Measurements from ENCODE around the gene NRBF2. TPM values are rescaled to one million over a fixed set of nuclear protein-coding genes. Genes with fewer than 3 reads are reported as not detected.

NRBF2 gene
- total and polyA plus RNA-seq, 4 donors: 13.7 to 31.8 (median 22.3) TPM

DNA sequence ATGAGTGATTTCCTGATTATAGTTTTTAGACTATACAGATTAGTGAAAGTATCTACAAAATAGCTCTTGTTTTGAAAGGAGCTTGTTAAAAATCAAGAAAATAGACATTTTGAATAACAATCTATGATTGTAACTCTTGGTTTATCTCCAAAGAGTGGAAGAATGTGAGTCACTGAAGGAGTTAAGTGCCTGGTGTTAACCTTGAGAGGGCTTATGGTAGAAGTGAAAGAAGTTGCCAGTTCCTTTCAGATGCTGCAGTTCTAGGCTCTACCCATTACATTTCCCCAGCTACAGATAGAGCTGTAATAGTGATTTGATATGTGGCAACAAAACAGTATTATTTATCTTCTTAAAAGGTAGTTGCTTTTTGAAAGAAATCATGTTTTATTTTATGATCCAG, 12.7 kb downstream of the NRBF2 start:
- Histone ChIP-seq H3K27me3 (ENCODE audit: control insufficient read depth in 4 of 4, insufficient read depth in 4 of 4, low read length in 3 of 4) (no peaks in the 10 kb centered on the region), H3K27ac (ENCODE audit: low read depth in 1 of 2, low read length in 2 of 2) (no peak overlapping the region), H3K36me3 (ENCODE audit: control insufficient read depth in 4 of 4, insufficient read depth in 3 of 4, low read depth in 1 of 4, low read length in 3 of 4) (peaks cover 0 to 7% (median 3%) of the 10 kb centered on the region in 4 donors), H3K4me1 (ENCODE audit: control insufficient read depth in 4 of 4, insufficient read depth in 4 of 4, low read length in 3 of 4) (peaks cover 0 to 8% (median 5%) of the 10 kb centered on the region in 4 donors), H3K9me3 (ENCODE audit: control insufficient read depth in 4 of 4, low read length in 3 of 4) (no peaks in the 10 kb centered on the region), H3K4me3 (ENCODE audit: low read depth in 1 of 3, low read length in 3 of 3) (no peak overlapping the region), H3K9ac (ENCODE audit: low read depth in 1 of 2, low read length in 2 of 2) (no peak overlapping the region)
- TF ChIP-seq CTCF (IDR thresholded peaks at IDR 0.05; ENCODE audit: low read depth, low read length, missing input control) (no peak), NR2F2 (IDR thresholded peaks at IDR 0.05) (no peak), FOXA1 (IDR thresholded peaks at IDR 0.05) (no peak), TAF1 (conservative IDR thresholded peaks at IDR 0.05) (no peak), ATF3 (IDR thresholded peaks at IDR 0.05) (no peak), HNF4A (conservative IDR thresholded peaks at IDR 0.05) (no peak), HNF4G (IDR thresholded peaks at IDR 0.05) (no peak), JUND (IDR thresholded peaks at IDR 0.05) (no peak), GABPA (IDR thresholded peaks at IDR 0.05 in 1 of 2, conservative IDR thresholded peaks at IDR 0.05 in 1 of 2) (no peak)
- TF ChIP-seq, protein P1, sequence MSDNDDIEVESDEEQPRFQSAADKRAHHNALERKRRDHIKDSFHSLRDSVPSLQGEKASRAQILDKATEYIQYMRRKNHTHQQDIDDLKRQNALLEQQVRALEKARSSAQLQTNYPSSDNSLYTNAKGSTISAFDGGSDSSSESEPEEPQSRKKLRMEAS (IDR thresholded peaks at IDR 0.05): no peak
- DNase-seq (ENCODE audit: low spot score): no peak

DNA sequence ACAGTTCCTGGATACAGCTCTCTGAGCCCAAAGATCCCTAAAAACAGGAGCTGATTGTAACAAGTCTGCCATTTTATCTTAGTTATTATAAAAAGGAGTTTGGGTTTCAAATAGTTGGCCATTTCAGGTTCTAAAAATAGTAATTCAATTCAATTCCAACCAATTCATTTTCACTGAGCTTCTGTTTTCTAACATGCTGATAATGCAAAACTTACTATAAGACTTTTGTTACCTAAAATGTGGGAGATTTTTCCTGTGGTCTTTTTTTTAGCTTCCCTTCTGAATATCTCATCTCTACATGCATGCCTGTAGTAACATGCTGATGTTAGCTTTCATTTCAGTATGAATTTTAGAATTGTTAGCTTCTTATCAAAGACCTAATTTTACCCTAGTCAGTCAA, 13.4 kb downstream of the NRBF2 start:
- Histone ChIP-seq H3K4me3 (ENCODE audit: low read depth in 1 of 3, low read length in 3 of 3) (no peak overlapping the region), H3K4me1 (ENCODE audit: control insufficient read depth in 4 of 4, insufficient read depth in 4 of 4, low read length in 3 of 4) (peaks cover 0 to 6% (median 3%) of the 10 kb centered on the region in 4 donors), H3K27me3 (ENCODE audit: control insufficient read depth in 4 of 4, insufficient read depth in 4 of 4, low read length in 3 of 4) (no peaks in the 10 kb centered on the region), H3K36me3 (ENCODE audit: control insufficient read depth in 4 of 4, insufficient read depth in 3 of 4, low read depth in 1 of 4, low read length in 3 of 4) (peaks cover 3 to 9% (median 6%) of the 10 kb centered on the region in 4 donors), H3K9ac (ENCODE audit: low read depth in 1 of 2, low read length in 2 of 2) (no peak overlapping the region), H3K27ac (ENCODE audit: low read depth in 1 of 2, low read length in 2 of 2) (no peak overlapping the region), H3K9me3 (ENCODE audit: control insufficient read depth in 4 of 4, low read length in 3 of 4) (no peaks in the 10 kb centered on the region)
- DNase-seq (ENCODE audit: low spot score): no peak
- TF ChIP-seq SP1 (IDR thresholded peaks at IDR 0.05) (no peak), ZBTB33 (IDR thresholded peaks at IDR 0.05) (no peak), FOXA2 (IDR thresholded peaks at IDR 0.05) (no peak), NR2F2 (IDR thresholded peaks at IDR 0.05) (no peak), TAF1 (conservative IDR thresholded peaks at IDR 0.05) (no peak), RXRA (IDR thresholded peaks at IDR 0.05) (no peak), FOXA1 (IDR thresholded peaks at IDR 0.05) (no peak), RAD21 (IDR thresholded peaks at IDR 0.05) (no peak), GABPA (IDR thresholded peaks at IDR 0.05 in 1 of 2, conservative IDR thresholded peaks at IDR 0.05 in 1 of 2) (no peak), ATF3 (IDR thresholded peaks at IDR 0.05) (no peak)
- TF ChIP-seq, protein P2, sequence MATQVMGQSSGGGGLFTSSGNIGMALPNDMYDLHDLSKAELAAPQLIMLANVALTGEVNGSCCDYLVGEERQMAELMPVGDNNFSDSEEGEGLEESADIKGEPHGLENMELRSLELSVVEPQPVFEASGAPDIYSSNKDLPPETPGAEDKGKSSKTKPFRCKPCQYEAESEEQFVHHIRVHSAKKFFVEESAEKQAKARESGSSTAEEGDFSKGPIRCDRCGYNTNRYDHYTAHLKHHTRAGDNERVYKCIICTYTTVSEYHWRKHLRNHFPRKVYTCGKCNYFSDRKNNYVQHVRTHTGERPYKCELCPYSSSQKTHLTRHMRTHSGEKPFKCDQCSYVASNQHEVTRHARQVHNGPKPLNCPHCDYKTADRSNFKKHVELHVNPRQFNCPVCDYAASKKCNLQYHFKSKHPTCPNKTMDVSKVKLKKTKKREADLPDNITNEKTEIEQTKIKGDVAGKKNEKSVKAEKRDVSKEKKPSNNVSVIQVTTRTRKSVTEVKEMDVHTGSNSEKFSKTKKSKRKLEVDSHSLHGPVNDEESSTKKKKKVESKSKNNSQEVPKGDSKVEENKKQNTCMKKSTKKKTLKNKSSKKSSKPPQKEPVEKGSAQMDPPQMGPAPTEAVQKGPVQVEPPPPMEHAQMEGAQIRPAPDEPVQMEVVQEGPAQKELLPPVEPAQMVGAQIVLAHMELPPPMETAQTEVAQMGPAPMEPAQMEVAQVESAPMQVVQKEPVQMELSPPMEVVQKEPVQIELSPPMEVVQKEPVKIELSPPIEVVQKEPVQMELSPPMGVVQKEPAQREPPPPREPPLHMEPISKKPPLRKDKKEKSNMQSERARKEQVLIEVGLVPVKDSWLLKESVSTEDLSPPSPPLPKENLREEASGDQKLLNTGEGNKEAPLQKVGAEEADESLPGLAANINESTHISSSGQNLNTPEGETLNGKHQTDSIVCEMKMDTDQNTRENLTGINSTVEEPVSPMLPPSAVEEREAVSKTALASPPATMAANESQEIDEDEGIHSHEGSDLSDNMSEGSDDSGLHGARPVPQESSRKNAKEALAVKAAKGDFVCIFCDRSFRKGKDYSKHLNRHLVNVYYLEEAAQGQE (IDR thresholded peaks at IDR 0.05): no peak

Data from liver (tissue), 9 donors.